GM12873 (cell line): ENCODE data around the gene ENOX1.

ENCODE experiments used
- CTCF ChIP-seq: IDR thresholded peaks from 2 replicates; pipeline ENCODE4 v1.5.1; 2012; ENCODE audit warnings: low read depth, mild to moderate bottlenecking, moderate library complexity, low read length, control low read depth; ENCODE audit not compliant: insufficient read depth; ENCODE audit errors: missing control alignments

Gene ENOX1

GRCh38 chr13:43515531-43515930, 271.2 kb downstream of the ENOX1 start:
- TF ChIP-seq CTCF = no peak

- no peak for TF ChIP-seq CTCF
Observed at GRCh38 chr13:43514311-43514710, 272.5 kb downstream of the ENOX1 start.

- no peak for TF ChIP-seq CTCF
Observed at GRCh38 chr13:43512221-43512620, 274.6 kb downstream of the ENOX1 start.

GRCh38 chr13:43510956-43511901, 275.5 kb downstream of the ENOX1 start:
- no peak for TF ChIP-seq CTCF

DNA sequence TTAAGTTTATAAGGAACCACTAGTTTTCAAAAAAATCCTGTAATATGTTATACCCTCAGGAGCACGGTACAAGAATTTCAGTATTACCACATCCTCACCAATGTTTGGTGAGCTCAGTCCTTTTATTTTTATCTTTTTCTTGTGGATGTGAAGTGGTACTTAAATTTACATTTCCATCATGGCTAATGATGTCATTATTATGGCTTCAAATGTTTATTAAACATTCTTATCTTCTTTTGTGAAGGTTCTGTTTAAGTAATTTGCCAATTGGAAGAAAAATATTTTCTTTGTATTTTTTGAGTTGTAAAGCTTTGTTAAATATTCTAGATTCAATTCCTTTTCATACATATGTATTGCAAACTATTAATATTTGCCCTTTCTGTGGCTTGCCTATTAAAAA, 291.0 kb downstream of the ENOX1 start:
- TF ChIP-seq CTCF = no peak

DNA sequence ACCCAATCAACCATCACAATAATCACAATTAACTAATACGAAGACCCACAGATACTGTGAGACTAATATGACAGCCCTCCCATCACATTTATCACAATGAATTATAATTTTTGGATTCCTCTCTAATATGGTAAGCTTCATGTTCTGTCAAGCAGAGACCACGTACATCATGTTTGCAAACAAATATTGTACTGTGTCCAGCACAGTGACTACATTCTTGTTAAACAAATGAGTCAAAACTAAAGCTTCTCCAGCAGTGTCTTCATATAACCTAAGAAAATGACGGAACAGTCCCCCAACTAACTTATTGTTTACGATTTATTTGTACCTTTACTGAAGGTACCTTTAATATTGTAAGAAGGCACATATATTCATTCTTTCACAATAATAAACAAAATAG, 292.6 kb downstream of the ENOX1 start:
- no peak for TF ChIP-seq CTCF

- TF ChIP-seq CTCF = no peak
Observed at GRCh38 chr13:43493496-43494000, 293.2 kb downstream of the ENOX1 start.
